PFSK-1 (cell line): ENCODE results near the gene ASCL2.

Source experiments
- POLR2AphosphoS5 ChIP-seq: IDR thresholded peaks from 2 replicates; pipeline ENCODE4 v1.6.1; 2012; ENCODE audit warnings: low read depth, mild to moderate bottlenecking, control low read depth, low read length, moderate library complexity
- REST ChIP-seq, 2 experiments: IDR thresholded peaks; 2 replicates each; pipeline versions ENCODE4 v1.6.1 to v1.8.0; 2011 to 2012; ENCODE audit warnings: low read depth in 2 of 2, low read length in 2 of 2, control low read depth in 1 of 2, inconsistent platforms in 1 of 2, mild to moderate bottlenecking in 1 of 2, moderate library complexity in 1 of 2; ENCODE audit not compliant: insufficient read depth in 1 of 2
- SIN3A ChIP-seq: IDR thresholded peaks from 2 replicates; pipeline ENCODE4 v1.6.1; 2012; ENCODE audit warnings: mild to moderate bottlenecking, low read length, moderate library complexity, borderline replicate concordance; ENCODE audit not compliant: insufficient read depth

DNA sequence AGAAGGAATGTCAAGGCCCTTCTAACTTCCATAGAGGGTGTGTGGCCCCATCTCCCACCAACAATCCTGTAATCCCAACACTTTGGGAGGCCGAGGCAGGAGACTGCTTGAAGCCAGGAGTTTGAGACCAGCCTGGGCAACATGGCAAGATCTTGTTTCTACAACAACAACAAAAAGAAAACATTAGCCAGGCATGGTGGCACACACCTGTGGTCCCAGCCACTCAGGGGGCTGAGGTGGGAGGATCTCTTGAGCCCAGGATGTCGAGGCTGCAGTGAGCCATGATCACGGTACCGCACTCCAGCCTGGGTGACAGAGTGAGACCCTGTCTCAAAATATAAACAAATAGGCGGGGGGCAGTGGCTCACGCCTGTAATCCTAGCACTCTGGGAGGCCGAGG is 48.3 kb upstream of the ASCL2 start:
- TF ChIP-seq SIN3A (no peak), POLR2AphosphoS5 (no peak), REST (IDR thresholded peaks at IDR 0.05; ENCODE audit: insufficient read depth in 1 of 2, low read depth in 2 of 2, low read length in 2 of 2) (no peak)
